Naive thymus-derived CD4-positive, alpha-beta T cell (primary cell): Measurements from ENCODE around the gene TMEM181. TPM values are rescaled to one million over a fixed set of nuclear protein-coding genes. Genes with fewer than 3 reads are reported as not detected.

Experiments
- ATAC-seq: fragments of 150-1000 bp; cut with Tn5 transposase; 2 replicates; pipeline ENCODE4 v1.10.0; 2021; ENCODE audit warnings: mild to moderate bottlenecking, moderate library complexity
- CTCF ChIA-PET: fragments of 350-600 bp; sonication (Branson Sonifier 250); formaldehyde crosslinking; loops from one replicate; lab custom pipeline; 2021; ENCODE audit warnings: antibody characterized with exemption; lab: Charles Lee
- POLR2A ChIA-PET: fragments of 350-600 bp; sonication (Branson Sonifier 250); formaldehyde crosslinking; loops from one replicate; lab custom pipeline; 2021; ENCODE audit warnings: antibody characterized with exemption, inconsistent platforms; lab: Charles Lee
- DNase-seq, 9 donors: peaks; one replicate each; pipeline versions ENCODE4 v3.0.0 to v3.0.0-alpha.2; 2020 to 2022; ENCODE audit warnings: mixed read lengths in 1 of 9
- H3K27ac ChIP-seq: one replicate; pipeline ENCODE4 v1.7.0; 2013; ENCODE audit warnings: mild to moderate bottlenecking, low read depth, low read length, moderate library complexity
- H3K27me3 ChIP-seq, 2 donors: one replicate each; pipeline ENCODE4 v1.7.0; 2013; ENCODE audit warnings: low read length in 2 of 2, mild to moderate bottlenecking in 2 of 2, moderate library complexity in 2 of 2; ENCODE audit not compliant: control insufficient read depth in 2 of 2, insufficient read depth in 2 of 2
- H3K36me3 ChIP-seq, 3 experiments: 1 replicate in 2 of 3; 2 replicates in 1 of 3; pipeline ENCODE4 v1.7.0; 2013; ENCODE audit warnings: low read length in 3 of 3, mild to moderate bottlenecking in 3 of 3, moderate library complexity in 1 of 3; ENCODE audit not compliant: insufficient read depth in 3 of 3, control insufficient read depth in 2 of 3
- H3K4me1 ChIP-seq, 2 donors: one replicate each; pipeline ENCODE4 v1.7.0; 2013; ENCODE audit warnings: low read length in 2 of 2, mild to moderate bottlenecking in 2 of 2, moderate library complexity in 1 of 2; ENCODE audit not compliant: control insufficient read depth in 2 of 2, insufficient read depth in 2 of 2
- H3K4me3 ChIP-seq: 2 replicates; pipeline ENCODE4 v1.7.0; 2013; ENCODE audit warnings: mild to moderate bottlenecking, low read length
- H3K9me3 ChIP-seq, 3 experiments: 1 replicate in 2 of 3; 2 replicates in 1 of 3; pipeline ENCODE4 v1.7.0; 2013; ENCODE audit warnings: low read length in 3 of 3; ENCODE audit not compliant: control insufficient read depth in 2 of 3
- H3K27ac Mint-ChIP-seq, 9 donors: one replicate each; pipeline ENCODE4 v1.8.0; 2020 to 2022; ENCODE audit warnings: mixed read lengths in 9 of 9, mild to moderate bottlenecking in 8 of 9, moderate library complexity in 5 of 9, inconsistent platforms in 2 of 9
- H3K27me3 Mint-ChIP-seq, 5 donors: one replicate each; pipeline ENCODE4 v1.8.0; 2021 to 2022; ENCODE audit warnings: mixed read lengths in 5 of 5, mild to moderate bottlenecking in 1 of 5
- H3K36me3 Mint-ChIP-seq, 5 donors: one replicate each; pipeline ENCODE4 v1.8.0; 2020 to 2022; ENCODE audit warnings: mixed read lengths in 5 of 5, mild to moderate bottlenecking in 3 of 5, inconsistent platforms in 1 of 5
- H3K4me1 Mint-ChIP-seq, 7 donors: one replicate each; pipeline ENCODE4 v1.8.0; 2020 to 2022; ENCODE audit warnings: mixed read lengths in 7 of 7, mild to moderate bottlenecking in 3 of 7, inconsistent platforms in 1 of 7
- H3K4me3 Mint-ChIP-seq, 10 donors: one replicate each; pipeline ENCODE4 v1.8.0; 2020 to 2022; ENCODE audit warnings: mild to moderate bottlenecking in 10 of 10, mixed read lengths in 10 of 10, moderate library complexity in 6 of 10, inconsistent platforms in 2 of 10
- H3K9me3 Mint-ChIP-seq, 11 donors: one replicate each; pipeline ENCODE4 v1.8.0; 2020 to 2022; ENCODE audit warnings: mixed read lengths in 11 of 11, mild to moderate bottlenecking in 4 of 11, inconsistent platforms in 1 of 11, moderate library complexity in 1 of 11
- intact Hi-C, 2 donors: fragments of 100-400 bp; cut with micrococcal nuclease; formaldehyde crosslinking; loops; one replicate each; pipeline ENCODE4 v1.15.1; 2023
- polyA plus RNA-seq, 2 donors: library from polyadenylated mRNA; unstranded; fragments of 300-500 nt; fragmentation: Illumina TruSeq; gene quantifications; one replicate each; pipeline ENCODE4 v1.2.3, GENCODE V29; 2021
- total RNA-seq, 6 experiments: library from RNA in 5 of 6; stranded (reverse) in 5 of 6; gene quantifications; 1 replicate in 5 of 6; 2 replicates in 1 of 6; pipeline ENCODE4 v1.2.3 and lab custom pipeline; 2021 to 2026

Gene TMEM181
- total and polyA plus RNA-seq, 7 experiments from 2014 or later, result 1.9 to 17.2 (median 15.7) TPM

GRCh38 chr6:158621694-158622544 lies 62.0 kb downstream of the TMEM181 start:
- DNase-seq (no peak), ATAC-seq (no peak)
- Mint-ChIP-seq H3K27me3 (no peaks in the 10 kb centered on the region), H3K9me3 (peaks cover 0 to 1% (median 0%) of the 10 kb centered on the region in 11 donors), H3K4me1 (peaks cover 0 to 22% (median 13%) of the 10 kb centered on the region in 7 donors), H3K4me3 (no peak overlapping the region), H3K27ac (peak overlapping the region in 4 of 9 donors; percentile 25 to 39 (median 32)), H3K36me3 (peaks cover 9 to 45% (median 23%) of the 10 kb centered on the region in 5 donors)
- no peaks in the 10 kb centered on the region for H3K4me1 ChIP-seq
- no peak overlapping the region for H3K4me3 ChIP-seq
- CTCF ChIA-PET, result interaction anchor here (0.6 to 1.6 kb wide), 3 partner anchors 65 to 450 kb away, joined by 3 to 4 read pairs (median 3); no protein-coding TSS in a partner anchor
- POLR2A ChIA-PET, result no interaction called here
- H3K36me3 ChIP-seq, result peaks cover 4 to 61% (median 13%) of the 10 kb centered on the region in 3 experiments
- H3K9me3 ChIP-seq, result no peaks in the 10 kb centered on the region
- intact Hi-C loops, result no loop called here
- no peak overlapping the region for H3K27ac ChIP-seq
- no peaks in the 10 kb centered on the region for H3K27me3 ChIP-seq

- Mint-ChIP-seq H3K4me1 (peaks cover 0 to 20% (median 15%) of the 10 kb centered on the region in 7 donors), H3K36me3 (peaks cover 10 to 45% (median 18%) of the 10 kb centered on the region in 5 donors), H3K4me3 (no peak overlapping the region), H3K27me3 (no peaks in the 10 kb centered on the region), H3K9me3 (peaks cover 0 to 1% (median 0%) of the 10 kb centered on the region in 11 donors), H3K27ac (peak overlapping the region in 4 of 9 donors; percentile 1 to 63 (median 51))
- intact Hi-C loops, result no loop called here
- Histone ChIP-seq H3K27me3 (no peaks in the 10 kb centered on the region), H3K4me1 (no peaks in the 10 kb centered on the region), H3K36me3 (peaks cover 4 to 69% (median 21%) of the 10 kb centered on the region in 3 experiments), H3K4me3 (no peak overlapping the region), H3K9me3 (no peaks in the 10 kb centered on the region), H3K27ac (no peak overlapping the region)
- no peak for DNase-seq
- POLR2A ChIA-PET, result no interaction called here
- CTCF ChIA-PET, result interaction anchor here (0.7 to 1.6 kb wide), 2 partner anchors 64 to 450 kb away, joined by 3 read pairs; no protein-coding TSS in a partner anchor
- ATAC-seq, result no peak
Observed at GRCh38 chr6:158622545-158623190, 62.8 kb downstream of the TMEM181 start.

GRCh38 chr6:158624684-158625682 lies 65.1 kb downstream of the TMEM181 start:
- CTCF ChIA-PET, result interaction anchor here (0.6 kb wide), 1 partner anchor 57 kb away, joined by 3 read pairs; no protein-coding TSS in a partner anchor
- no peak for DNase-seq
- Histone ChIP-seq H3K9me3 (no peaks in the 10 kb centered on the region), H3K36me3 (peaks cover 4 to 84% (median 21%) of the 10 kb centered on the region in 3 experiments), H3K27me3 (no peaks in the 10 kb centered on the region), H3K27ac (no peak overlapping the region), H3K4me3 (no peak overlapping the region), H3K4me1 (no peaks in the 10 kb centered on the region)
- intact Hi-C loops, result loop anchor here in 1 of 2 donors (5.0 kb wide), 1 partner anchor 37 kb away; no protein-coding TSS in a partner anchor
- Mint-ChIP-seq H3K4me1 (peaks cover 8 to 26% (median 11%) of the 10 kb centered on the region in 7 donors), H3K4me3 (no peak overlapping the region), H3K27me3 (no peaks in the 10 kb centered on the region), H3K36me3 (peaks cover 8 to 35% (median 11%) of the 10 kb centered on the region in 5 donors), H3K27ac (peak overlapping the region in 6 of 9 donors; percentile 21 to 76 (median 58)), H3K9me3 (peaks cover 0 to 1% (median 0%) of the 10 kb centered on the region in 11 donors)
- ATAC-seq, result no peak
- POLR2A ChIA-PET, result interaction anchor here (0.8 to 1.4 kb wide), 2 partner anchors 9 to 35 kb away, joined by 3 read pairs; no protein-coding TSS in a partner anchor

GRCh38 chr6:158625881-158626305 lies 66.0 kb downstream of the TMEM181 start:
- Mint-ChIP-seq H3K9me3 (no peaks in the 10 kb centered on the region), H3K27me3 (no peaks in the 10 kb centered on the region), H3K36me3 (peaks cover 7 to 30% (median 8%) of the 10 kb centered on the region in 5 donors), H3K4me1 (peaks cover 10 to 29% (median 13%) of the 10 kb centered on the region in 7 donors), H3K27ac (peak overlapping the region in 8 of 9 donors; percentile 7 to 86 (median 40)), H3K4me3 (no peak overlapping the region)
- Histone ChIP-seq H3K27ac (no peak overlapping the region), H3K4me1 (no peaks in the 10 kb centered on the region), H3K36me3 (peaks cover 4 to 79% (median 21%) of the 10 kb centered on the region in 3 experiments), H3K9me3 (no peaks in the 10 kb centered on the region), H3K27me3 (no peaks in the 10 kb centered on the region), H3K4me3 (no peak overlapping the region)
- CTCF ChIA-PET, result no interaction called here
- intact Hi-C loops, result loop anchor here in 1 of 2 donors (5.0 kb wide), 1 partner anchor 36 kb away; no protein-coding TSS in a partner anchor
- DNase-seq (no peak), ATAC-seq (no peak)
- POLR2A ChIA-PET, result interaction anchor here (1.4 kb wide), 1 partner anchor 8 kb away, joined by 3 read pairs; no protein-coding TSS in a partner anchor

- H3K36me3 Mint-ChIP-seq, result peaks cover 5 to 35% (median 14%) of the 10 kb centered on the region in 5 donors
- H3K27ac ChIP-seq, result peak overlapping the region; percentile 25
Observed at GRCh38 chr6:158626360-158627167, 66.7 kb downstream of the TMEM181 start.

More at GRCh38 chr6:158626360-158627167, 66.7 kb downstream of the TMEM181 start:
- intact Hi-C loops, result loop anchor here in 1 of 2 donors (5.0 kb wide), 1 partner anchor 36 kb away; no protein-coding TSS in a partner anchor
- ChIA-PET POLR2A (interaction anchor here (1.4 kb wide), 1 partner anchor 8 kb away, joined by 3 read pairs; no protein-coding TSS in a partner anchor), CTCF (interaction anchor here (1.0 kb wide), 1 partner anchor 8 kb away, joined by 3 read pairs; no protein-coding TSS in a partner anchor)
- Mint-ChIP-seq H3K27me3 (no peaks in the 10 kb centered on the region), H3K4me1 (peaks cover 9 to 35% (median 20%) of the 10 kb centered on the region in 7 donors), H3K4me3 (no peak overlapping the region), H3K9me3 (peaks cover 0 to 2% (median 0%) of the 10 kb centered on the region in 11 donors), H3K27ac (peak overlapping the region in 8 of 9 donors; percentile 40 to 90 (median 79))
- Histone ChIP-seq H3K27me3 (no peaks in the 10 kb centered on the region), H3K4me3 (no peak overlapping the region), H3K4me1 (no peaks in the 10 kb centered on the region), H3K9me3 (no peaks in the 10 kb centered on the region), H3K36me3 (peaks cover 7 to 75% (median 21%) of the 10 kb centered on the region in 3 experiments)
- DNase-seq (no peak), ATAC-seq (no peak)
